NCI-H774 (cell line): Measurements from ENCODE around the gene UCK2.

Experiments used
- DNase-seq: peaks from one replicate; lab custom pipeline; 2025; lab: John Stamatoyannopoulos, UW

Gene UCK2

DNA sequence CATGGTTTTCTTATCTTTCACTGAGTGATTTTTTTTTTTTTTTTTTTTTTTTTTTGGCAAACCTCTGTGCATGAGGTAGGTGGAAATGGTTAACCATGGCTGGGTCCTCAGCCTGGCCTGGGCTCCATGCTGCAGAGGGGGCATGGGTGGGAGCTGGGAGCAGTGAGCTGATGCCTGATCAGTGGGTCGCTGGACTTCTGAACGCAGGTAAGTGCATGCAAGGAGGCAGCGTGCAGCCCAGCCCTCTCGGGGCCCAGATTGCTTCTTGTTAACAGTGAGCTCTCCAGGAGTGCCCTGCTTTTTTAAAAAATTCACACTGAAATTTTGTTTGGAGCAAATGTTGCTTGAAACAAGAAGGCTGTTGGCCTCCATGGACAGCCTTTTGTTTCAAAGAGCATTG, 75.2 kb downstream of the UCK2 start:
- DNase-seq = no peak

DNA sequence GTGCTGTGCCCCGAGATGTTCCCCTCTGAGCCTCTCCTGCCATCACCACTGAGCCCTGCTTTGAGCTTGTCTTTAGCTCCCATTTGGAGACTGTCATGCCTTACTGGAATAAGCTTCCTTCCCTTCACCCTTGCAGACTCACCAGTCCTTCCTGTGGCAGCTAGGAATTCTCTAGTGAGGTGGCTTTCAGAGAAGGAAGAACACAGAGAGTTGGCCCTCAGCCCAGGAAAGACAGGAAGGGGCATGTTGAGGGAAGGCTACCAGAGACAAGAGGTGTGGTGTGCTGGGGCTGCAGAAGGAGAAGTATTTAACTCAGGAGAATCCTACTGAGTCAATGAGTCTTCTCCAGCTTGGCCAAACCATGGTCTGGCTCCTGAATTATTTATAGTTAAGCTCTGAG, 76.3 kb downstream of the UCK2 start:
- no peak for DNase-seq

DNA sequence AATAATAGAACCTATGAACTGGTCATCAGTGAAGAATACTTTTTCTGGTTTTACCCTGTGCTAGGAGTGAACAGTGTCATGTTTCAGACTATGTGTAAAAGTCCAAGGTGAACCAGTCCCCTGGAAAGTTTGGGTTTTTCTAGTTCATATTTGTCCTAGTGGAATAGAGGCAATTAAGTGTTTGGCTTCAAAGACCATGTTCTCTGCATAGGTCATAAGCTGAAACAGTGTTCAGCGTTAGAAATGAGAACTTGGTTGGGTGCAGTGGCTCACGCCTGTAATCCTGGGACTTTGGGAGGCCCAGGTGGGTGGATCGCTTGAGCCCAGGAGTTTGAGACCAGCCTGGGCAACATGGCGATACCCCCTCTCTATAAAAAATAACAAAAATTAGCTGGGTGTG, 77.5 kb downstream of the UCK2 start:
- no peak for DNase-seq

DNA sequence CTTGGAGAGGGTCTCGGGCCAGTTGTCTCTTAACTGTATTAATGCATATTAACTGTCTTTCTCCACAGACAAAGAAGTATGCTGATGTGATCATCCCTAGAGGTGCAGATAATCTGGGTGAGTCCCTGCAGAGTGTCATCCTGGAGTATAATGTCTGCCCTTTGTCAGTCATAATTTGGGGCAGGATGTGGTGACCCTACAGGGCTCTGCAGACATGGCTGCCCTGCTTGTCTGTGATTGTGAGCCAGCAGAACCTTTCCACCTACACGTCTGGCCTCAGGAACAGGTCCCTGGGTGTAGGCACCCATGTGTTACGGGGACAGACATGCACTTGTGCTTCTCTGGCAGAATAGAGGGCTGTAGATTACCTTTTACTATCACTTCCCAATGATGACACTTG, 78.4 kb downstream of the UCK2 start:
- DNase-seq = no peak

DNA sequence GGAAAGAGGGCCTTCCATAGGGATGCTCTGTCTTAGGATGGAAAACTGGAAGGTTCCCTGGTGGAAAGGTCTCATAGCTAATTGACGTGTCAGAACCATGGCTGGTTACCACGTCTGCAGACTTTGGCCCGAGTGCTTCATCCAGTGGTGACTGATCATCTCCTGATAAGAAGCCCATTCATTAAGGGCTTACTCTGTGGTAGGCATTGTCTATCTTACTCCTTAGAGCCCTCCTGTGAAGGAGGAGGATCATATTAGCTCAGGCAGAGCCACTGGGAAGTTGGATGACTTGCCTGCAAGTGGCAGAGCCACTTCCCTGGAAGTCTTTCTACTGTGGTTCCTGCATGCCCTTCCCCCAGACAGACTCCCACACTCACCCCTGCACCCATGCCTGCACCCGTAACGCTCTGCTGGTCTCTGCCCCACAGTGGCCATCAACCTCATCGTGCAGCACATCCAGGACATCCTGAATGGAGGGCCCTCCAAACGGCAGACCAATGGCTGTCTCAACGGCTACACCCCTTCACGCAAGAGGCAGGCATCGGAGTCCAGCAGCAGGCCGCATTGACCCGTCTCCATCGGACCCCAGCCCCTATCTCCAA, 79.9 kb downstream of the UCK2 start:
- no peak for DNase-seq

DNA sequence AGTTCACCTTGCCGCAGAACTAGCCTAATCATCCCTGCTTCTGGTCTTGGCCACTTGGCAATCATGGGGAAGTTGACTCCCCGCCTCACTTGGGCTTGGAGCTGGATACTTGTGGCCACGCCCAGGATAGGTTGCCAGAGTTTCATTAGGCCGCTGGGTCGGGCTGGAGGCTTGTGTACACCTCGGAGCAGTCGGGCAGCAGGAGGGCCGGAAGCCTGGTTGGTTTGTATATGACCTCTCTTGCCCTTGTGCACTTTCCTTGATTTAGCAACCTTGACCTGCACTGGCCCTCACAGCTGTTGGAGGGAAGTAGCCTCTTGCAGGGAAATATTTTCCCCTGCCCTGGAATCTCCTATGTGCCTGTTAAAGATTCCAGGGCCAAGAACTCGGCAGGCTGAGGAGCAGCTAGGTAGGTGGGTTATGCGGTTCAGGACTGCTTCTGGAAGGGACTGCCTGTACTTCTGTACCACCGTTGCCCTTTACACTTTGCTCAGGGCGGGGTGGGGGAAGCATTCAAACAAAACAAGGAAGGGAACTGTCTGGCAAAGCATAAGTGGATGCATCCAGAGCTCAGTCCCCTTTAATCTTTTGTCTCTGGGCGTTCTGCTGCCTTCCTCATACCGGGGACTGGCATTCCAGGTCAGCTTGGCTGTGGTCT, 83.5 kb downstream of the UCK2 start:
- DNase-seq = no peak

DNA sequence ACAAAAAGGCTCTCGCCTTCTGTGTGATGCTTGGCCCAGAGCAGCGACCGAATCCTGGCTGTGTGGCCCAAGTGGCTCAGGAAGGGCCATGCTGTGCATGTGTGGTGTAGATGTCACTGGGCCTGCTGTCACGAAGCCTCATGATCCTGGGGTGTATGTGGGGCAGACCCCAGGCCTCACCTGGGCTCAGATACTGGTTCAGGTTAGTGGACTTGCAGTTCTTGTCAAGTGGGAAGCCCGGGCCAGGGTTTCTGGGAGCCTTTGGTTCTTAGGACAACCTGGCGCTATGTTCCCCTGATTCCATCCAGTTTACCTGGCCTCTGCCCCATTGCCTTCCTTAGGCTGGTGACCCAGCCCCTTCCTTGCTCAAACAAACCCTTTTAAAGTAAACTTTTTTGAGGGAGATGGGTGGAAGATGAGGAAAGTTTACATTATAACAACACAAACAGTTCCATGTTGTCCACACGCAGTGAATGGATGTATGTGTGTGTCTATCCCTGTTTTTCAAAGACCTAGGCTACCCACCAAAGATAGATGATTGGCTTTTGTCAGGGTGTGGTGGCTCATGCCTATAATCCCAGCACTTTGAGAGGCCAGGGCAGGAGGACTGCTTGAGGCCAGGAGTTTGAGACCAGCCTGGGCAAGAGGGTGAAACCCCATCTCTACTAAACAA, 84.3 kb downstream of the UCK2 start:
- DNase-seq = no peak

DNA sequence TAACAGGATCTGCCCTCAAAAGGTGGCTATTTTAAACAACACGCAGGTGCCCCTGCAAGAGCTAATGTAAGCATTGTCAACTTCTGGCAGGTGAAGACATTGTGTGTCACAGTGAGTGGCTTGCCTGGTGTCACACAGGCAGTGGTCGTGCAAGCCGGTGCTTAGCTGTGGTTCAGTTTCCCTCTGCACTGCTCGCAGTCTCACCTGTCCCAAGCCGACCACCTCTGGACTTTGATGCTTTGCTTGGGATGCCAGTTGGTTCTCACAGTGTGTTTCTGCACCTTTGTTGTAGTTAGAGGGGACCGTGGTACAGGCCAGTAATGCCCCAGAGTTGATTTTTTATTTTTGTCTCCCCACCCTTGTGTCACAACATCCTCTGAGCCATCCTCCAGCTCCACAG, 85.2 kb downstream of the UCK2 start:
- DNase-seq = no peak

DNA sequence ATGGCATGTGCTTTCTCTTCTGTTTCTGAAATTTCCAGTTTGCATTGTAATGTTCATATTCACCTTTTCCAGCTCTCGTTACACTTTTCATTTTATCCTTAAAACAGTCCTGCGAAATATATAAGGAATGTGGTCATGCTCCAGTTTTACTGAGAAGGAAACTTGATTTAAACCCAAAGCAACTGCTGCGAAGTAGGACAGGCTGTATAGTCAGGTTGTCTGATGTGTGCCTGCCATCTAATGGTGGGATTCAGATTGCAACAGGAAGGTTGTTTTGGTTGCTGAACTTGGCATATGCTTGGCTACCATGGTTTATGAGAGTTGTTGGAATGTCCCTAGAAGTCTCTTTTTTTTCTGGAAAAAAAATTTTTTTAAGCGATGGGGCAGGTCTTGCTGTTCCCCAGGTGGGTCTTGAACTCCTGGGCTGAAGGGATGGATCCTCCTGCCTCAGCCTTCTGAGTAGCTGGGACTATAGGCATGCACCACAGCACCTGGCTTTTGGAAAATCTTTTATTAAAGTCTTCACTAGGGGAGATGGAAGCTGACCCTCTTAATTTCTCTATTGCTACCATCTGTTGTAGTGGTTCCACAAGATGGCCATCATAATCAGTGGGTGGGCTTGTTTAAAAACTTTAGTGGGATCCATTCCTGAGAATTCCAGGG, 86.9 kb downstream of the UCK2 start:
- DNase-seq = peak; percentile 65

DNA sequence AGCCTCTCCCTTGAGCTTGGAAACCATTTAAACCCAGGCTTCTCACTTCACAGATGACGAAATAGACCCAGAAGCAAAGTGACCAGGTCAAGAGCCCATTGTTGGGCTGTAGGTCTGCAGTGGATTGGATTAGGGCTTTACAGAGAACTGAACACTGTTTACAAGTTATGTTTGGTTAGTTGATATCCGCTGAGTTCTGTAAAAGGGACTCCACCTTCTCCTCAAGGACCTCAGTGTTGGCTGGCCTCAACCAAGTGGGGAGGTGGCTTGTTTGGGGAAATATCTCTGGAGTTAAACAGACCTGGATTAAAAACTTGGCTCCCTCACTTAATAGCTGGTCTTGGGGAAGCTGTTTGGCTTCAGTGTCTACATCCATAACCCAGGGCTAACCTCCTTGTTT, 88.1 kb downstream of the UCK2 start:
- DNase-seq = no peak

DNA sequence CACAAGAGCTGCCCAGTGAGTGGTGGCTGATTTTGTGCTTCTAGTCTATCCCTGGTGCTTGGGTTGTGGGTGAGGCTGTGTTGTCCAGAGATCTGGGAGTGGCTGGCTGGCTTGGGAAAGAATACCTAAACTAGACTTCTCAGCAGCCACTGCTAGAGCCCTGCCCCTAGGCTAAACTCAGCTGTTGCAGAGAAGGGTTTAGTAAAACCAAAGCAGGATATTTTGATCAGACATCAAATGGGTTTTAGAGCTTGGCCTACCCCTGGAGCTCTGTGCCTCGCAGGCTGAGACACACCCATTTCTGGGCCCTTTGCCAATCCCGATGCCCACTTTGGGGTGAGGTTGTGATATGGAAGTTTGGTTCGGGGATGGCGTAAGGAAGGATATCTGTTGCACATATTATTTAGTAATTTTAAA, 88.5 kb downstream of the UCK2 start:
- DNase-seq = no peak

DNA sequence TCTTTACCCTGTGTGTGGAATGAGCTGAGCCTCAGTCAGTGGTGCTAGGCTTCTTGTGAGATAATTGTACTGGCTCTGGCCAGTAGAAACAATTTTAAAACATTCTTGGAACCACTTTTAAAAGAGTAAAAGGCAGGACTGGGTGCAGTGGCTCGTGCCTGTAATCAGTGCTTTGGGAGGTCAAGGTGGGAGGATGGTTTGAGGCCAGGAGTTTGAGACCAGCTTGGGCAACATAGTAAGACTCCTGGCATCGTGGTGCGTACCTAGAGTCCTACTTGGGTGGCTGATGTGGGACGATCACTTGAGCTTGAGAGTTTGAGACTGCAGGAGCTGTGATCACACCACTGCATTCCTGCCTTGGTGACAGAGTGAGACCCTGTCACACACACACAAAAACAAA, 89.8 kb downstream of the UCK2 start:
- no peak for DNase-seq

DNA sequence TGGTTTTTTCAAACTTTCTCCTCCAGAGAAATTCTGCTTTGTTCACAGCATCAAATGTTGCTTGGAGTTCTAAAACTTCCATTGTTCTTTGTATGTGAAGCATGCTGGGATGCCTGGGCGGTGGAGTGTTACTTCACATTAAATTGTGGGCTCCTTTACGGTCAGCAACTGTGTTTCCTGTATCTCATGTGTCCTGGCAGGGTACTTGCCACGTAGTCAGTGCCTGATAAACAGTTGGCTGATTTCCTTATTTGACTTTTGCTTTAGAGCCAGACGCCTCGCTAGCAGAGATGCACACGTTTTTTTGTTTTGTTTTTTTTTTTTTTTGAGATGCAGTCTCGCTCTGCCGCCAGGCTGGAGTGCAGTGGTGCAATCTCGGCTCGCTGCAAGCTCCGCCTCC, 96.7 kb downstream of the UCK2 start:
- no peak for DNase-seq

DNA sequence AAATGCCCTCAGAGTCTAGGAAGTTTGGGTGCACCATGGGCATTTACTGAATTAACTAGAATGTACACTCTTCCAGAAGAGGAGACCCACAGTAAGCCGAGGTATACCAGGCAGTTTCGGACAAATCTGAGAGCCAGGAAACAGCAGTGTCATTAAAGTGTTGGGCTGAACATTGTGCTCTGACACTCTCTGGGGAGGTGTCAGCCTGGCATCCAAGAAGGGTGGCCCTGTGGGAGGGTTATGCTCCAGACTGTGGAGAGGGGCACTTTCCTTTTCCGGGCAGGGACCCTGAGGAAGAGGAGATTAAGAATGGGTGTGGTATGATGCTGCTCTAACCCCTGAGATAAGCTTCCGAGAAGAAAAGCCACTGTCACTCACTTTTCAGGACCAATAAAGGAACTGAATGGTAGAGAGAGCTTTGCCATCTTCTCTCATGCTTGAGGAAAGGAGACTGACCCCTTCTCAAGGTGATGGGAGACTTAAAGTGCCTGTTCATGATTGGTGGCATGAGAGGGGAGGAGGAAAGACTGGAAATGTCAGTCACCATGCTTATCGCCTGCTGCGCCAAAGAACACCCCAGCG, 98.2 kb downstream of the UCK2 start:
- no peak for DNase-seq

DNA sequence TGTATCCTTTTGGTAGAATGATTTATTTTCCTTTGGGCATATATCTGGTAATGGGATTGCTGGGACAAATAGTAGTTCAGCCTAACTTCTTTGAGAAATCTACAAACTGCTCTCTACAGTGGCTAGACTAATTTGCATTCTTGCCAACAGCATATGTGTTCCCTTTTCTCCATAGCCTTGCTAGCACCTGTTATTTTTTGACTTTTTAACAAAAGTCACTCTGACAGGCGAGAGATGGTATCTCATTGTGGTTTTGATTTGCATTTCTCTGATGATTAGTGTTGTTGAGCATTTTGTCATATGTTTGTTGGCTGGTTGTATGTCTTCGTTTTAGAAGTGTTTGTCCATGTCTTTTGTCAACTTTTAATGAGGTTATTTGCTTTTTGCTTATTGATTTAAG, 99.8 kb downstream of the UCK2 start:
- no peak for DNase-seq

DNA sequence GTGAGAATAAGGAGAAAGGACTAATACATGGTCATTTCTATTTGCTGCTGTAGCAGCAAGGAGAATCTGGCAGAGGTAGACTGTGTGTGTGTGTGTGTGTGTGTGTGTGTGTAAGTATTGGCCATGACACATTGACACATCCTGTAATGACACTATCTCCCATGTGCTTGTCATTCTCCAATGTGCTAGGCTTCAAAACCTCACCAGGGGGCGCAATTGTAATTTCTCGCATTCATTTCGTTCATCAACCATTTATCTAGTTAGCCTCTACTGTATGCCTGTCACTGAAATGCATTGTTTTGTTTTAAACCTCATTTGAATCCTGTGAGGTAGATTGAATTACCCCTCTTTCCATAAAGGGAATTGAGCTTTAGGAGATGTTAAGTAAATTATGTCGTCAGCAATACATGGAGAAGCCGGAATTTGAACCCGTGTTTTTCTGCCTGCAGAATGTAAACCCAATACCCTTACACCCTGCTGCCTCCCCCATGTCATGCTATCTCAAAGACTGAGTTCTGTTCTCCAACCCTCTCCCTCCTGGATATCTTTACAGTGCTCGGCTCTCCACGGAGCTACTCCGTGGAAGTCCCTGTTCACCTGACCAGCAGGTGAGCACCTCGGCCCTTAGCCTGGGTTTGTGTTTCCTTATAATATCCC, 100.8 kb downstream of the UCK2 start:
- DNase-seq = peak; percentile 59

DNA sequence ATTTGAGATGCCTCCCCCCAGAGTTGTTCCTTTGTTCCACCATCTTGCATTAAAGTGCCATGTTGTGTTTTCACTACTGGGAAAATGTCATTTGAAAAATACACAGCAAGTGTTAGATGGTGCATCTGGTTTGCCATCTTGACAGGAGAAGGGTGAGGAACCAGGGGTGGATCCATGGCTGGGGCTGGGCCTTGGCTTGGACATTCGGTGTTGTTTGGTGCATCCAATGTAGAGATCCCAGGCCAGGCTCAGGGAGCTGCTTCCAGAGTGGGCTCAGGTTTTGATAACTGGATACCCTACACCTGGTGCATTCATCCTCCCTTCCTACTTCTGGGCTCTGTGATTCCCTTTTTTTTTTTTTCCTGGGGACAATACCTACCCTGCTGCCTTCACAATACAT, 103.5 kb downstream of the UCK2 start:
- no peak for DNase-seq

DNA sequence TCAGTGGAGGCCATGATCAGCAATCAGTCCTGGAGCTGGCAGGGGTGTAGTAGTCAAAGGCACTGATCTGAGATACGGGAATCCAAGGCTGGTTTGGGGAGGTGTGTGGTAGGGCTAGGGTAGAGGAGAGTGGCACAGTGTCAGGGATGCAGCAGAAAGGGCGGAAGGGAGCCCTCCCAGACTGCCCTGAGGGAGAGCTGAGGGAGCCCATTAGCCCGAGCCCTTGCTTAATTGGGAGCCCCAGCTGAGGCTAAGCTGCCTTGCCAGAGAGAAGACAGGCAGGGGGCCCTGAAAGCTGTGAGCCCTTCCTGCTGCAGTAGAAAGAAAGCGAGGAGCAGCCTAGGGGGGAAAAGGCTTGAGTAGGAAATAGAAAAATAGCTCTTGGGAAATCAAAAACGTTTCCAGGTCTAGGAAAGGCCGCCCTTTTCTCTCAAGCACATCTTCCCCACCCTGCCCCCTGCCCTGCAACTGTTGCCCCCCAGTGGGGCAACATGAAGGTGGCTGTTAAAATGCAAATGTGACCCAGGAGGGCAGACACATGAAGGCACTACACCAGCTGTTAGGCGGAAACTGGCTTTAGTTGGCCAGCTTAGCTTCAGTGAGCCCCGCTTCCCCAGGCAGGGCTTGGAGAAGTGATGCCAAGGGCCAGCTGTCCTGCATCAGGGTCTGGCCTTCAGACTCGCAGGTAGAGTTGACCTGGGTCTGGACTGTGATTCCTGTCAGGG, 106.2 kb downstream of the UCK2 start:
- no peak for DNase-seq

DNA sequence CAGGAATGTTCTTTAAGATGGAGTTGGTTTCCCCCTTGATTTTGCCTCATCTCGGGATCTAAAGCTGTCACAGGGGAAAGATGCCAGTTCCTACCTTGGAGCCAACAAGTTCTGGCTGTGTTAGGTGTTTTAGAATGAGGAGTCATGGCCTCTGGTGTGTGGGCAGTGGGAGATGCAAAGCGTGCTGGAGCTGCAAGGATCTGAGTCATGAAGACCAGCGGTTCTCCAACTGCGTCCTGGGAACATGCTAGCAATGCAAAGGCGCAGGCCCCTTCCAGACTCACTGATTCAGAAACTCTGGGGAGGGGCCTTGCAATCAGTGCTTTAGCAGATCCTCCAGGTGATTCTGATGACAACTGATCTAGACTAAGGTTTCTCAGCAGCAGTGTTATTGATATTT, 109.1 kb downstream of the UCK2 start:
- DNase-seq = no peak

DNA sequence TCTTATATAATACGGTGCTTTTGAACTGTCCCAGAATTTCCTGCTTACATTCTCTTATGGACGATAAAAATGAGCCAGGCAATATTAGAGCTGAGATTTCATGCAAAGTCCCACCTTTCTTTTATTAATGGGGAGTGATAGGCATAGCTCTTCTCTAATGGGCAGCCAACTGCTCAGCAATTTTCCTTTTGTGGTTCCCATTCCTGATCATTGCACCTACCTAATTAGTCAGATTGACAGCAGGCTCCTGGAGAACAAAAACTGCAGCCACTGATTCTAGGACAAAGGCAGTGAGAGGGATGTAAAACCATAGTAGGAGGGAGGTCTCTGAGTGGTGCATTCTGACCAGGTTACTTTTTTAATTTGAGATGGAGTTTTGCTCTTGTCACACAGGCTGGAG, 110.4 kb downstream of the UCK2 start:
- no peak for DNase-seq

DNA sequence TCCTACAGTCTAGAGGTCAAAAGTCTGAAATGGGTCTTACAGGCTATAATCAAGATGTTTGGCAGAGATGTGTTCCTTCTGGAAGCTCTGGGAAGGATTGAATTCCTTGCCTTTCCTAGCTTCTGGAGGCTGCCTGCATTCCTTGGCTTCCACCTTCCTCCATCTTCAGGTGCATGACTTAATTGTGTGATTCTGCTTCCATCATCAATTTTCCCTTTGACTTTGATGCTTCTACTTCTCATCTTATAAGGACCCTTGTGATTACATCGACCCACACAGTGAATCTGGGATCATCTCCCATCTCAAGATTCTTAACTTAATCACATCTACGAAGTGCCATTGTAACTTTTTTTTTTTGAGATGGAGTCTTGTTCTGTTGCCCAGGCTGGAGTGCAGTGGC, 111.4 kb downstream of the UCK2 start:
- no peak for DNase-seq

DNA sequence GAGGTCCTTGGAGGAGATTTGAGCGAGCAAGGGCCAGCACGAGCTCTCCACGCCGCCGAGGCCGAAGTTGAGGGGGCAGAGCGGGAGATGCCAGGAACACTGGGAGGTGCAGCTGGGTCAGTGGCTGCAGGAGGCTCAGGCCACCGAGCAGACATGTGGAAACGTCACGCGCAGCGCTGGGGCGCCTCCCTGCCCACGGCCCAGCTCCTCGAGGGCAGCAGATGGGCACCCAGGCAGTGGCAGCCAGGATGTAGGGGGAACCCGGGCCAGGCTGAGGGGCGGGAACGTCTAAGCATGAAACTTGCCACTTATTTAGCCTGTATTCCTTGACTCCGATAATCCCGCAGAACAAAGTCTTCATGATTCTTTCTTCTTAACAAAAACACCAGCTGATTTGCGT, 114.1 kb downstream of the UCK2 start:
- no peak for DNase-seq
